Neural cell (in vitro differentiated cells): Measurements from ENCODE around the gene ABHD12.

ENCODE experiments used
- CTCF ChIP-seq: fragments of 450-650 bp; IDR thresholded peaks from 2 replicates; pipeline ENCODE4 v1.5.1; 2014; ENCODE audit warnings: antibody characterized with exemption, mild to moderate bottlenecking, moderate library complexity; ENCODE audit not compliant: poor library complexity, severe bottlenecking
- EP300 ChIP-seq: fragments of 450-650 bp; conservative IDR thresholded peaks from 2 replicates; pipeline ENCODE4 v1.6.1; 2014; ENCODE audit warnings: antibody characterized with exemption, mild to moderate bottlenecking, moderate library complexity; ENCODE audit not compliant: poor library complexity, severe bottlenecking
- POLR2AphosphoS5 ChIP-seq: IDR thresholded peaks from 2 replicates; pipeline ENCODE4 v1.6.1; 2012
- RAD21 ChIP-seq: fragments of 450-650 bp; conservative IDR thresholded peaks from 2 replicates; pipeline ENCODE4 v1.6.1; 2014; ENCODE audit warnings: antibody characterized with exemption, mild to moderate bottlenecking, moderate library complexity
- SMC3 ChIP-seq: fragments of 450-650 bp; conservative IDR thresholded peaks from 2 replicates; pipeline ENCODE4 v1.6.1; 2014; ENCODE audit warnings: antibody characterized with exemption, mild to moderate bottlenecking, moderate library complexity; ENCODE audit not compliant: poor library complexity

GRCh38 chr20:25355011-25355595 lies 35.5 kb downstream of the ABHD12 start:
- TF ChIP-seq POLR2AphosphoS5 (no peak), CTCF (no peak), EP300 (no peak), RAD21 (no peak), SMC3 (no peak)
